ENCODE data around the gene COL18A1. TPM values are rescaled to one million over a fixed set of nuclear protein-coding genes. Genes with fewer than 3 reads are reported as not detected.

The COL18A1 gene
- total RNA-seq, 3 donors from 2014 or later (not counting 1 experiment from before 2014, with no cell fraction given), result 12.3 to 22.3 (median 12.7) TPM

DNA sequence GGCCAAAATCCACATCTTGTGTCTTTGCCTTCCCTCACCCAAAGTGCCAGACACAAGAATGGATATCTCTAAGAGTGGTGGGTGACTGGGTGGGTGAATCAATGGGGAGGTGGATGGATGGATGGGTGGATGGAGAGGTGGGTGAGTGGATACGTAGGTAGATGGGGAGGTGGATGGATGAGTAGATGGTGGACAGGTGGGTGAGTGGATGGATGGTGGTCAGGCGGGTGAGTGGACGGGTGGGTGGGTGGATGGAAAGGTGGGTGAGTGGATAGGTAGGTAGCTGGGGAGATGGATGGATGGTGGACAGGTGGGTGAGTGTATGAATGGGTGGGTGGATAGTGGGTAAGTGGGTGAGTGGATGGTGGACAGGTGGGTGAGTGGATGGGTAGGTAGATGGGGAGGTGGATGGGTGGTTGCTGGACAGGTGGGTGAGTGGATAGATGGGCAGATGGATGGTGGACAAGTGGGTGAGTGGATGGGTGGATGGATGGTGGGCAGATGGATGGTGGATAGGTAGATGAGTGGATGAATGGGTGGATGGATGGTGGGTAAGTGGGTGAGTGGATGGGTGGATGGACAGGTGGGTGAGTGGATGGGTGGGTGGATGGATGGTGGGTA is 103.0 kb downstream of the COL18A1 start:
- no peak for TF ChIP-seq CTCF (IDR thresholded peaks at IDR 0.05)
- Histone ChIP-seq H3K36me3 (ENCODE audit: control insufficient read depth, insufficient read depth, low read length) (no peaks in the 10 kb centered on the region), H3K27me3 (ENCODE audit: control insufficient read depth, insufficient read depth, low read length) (no peaks in the 10 kb centered on the region), H3K4me1 (ENCODE audit: control insufficient read depth, insufficient read depth, low read length) (peaks cover 4% of the 10 kb centered on the region), H3K4me3 (ENCODE audit: low read length) (no peak overlapping the region), H3K27ac (ENCODE audit: low read length) (no peak overlapping the region), H3K9me3 (ENCODE audit: control insufficient read depth, insufficient read depth, low read length) (no peaks in the 10 kb centered on the region)
- H3K27ac Mint-ChIP-seq, result no peak overlapping the region
- 97% methylated on average over 3 of the region's 3 CpGs for WGBS (ENCODE audit: insufficient coverage)
- DNase-seq (no peak), ATAC-seq (no peak)
- no peaks in the 10 kb centered on the region for H3K9me3 Mint-ChIP-seq
- H3K4me3 Mint-ChIP-seq, result no peak overlapping the region
- no peaks in the 10 kb centered on the region for H3K4me1 Mint-ChIP-seq
- intact Hi-C loops (cut with micrococcal nuclease), result no loop called here
- H3K27me3 Mint-ChIP-seq (ENCODE audit: low read depth in 2 of 2), result no peaks in the 10 kb centered on the region
- no peaks in the 10 kb centered on the region for H3K36me3 Mint-ChIP-seq

DNA sequence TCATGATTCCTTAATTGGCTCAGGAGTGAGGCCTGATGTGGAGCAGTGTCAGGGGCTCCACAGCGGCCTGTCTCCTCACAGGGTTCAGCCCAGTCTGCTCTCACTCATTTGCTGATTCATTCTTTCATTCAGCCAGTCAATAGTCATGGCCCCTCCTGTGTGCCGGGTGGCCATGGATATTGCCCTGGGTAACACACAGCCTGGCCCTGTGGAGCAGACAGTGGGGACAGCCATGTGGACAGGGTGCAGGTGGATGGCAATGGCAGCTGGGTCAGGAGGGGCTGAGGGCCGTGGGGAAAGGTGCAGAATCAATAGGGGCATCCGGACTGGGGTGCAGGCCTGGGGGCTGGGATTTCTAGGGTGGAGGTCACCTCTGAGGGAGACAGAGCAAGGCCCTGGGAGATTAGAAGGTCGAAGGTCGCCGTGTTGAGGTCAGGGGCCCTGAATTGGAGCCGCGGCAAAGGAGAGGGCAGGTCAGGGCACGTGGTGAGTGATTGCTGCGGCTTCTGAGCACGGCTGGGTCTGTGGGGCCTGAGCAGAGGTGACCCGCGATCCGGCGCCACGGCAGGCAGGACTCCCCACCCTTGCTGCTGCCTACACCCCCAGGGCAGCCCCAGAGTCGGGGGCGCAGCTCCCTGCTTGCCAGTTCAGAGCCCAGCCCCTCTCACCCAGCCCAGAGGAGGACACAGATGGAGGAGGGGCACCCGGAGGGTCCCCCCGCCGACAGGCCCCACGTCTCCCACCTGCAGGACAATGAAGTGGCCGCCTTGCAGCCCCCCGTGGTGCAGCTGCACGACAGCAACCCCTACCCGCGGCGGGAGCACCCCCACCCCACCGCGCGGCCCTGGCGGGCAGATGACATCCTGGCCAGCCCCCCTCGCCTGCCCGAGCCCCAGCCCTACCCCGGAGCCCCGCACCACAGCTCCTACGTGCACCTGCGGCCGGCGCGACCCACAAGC is 103.9 kb downstream of the COL18A1 start:
- 79% methylated on average over 42 of the region's 42 CpGs for WGBS (ENCODE audit: insufficient coverage)
- DNase-seq (no peak), ATAC-seq (no peak)
- Histone ChIP-seq H3K36me3 (ENCODE audit: control insufficient read depth, insufficient read depth, low read length) (no peaks in the 10 kb centered on the region), H3K4me3 (ENCODE audit: low read length) (no peak overlapping the region), H3K27ac (ENCODE audit: low read length) (no peak overlapping the region), H3K27me3 (ENCODE audit: control insufficient read depth, insufficient read depth, low read length) (no peaks in the 10 kb centered on the region), H3K4me1 (ENCODE audit: control insufficient read depth, insufficient read depth, low read length) (peaks cover 13% of the 10 kb centered on the region), H3K9me3 (ENCODE audit: control insufficient read depth, insufficient read depth, low read length) (no peaks in the 10 kb centered on the region)
- Mint-ChIP-seq H3K4me1 (no peaks in the 10 kb centered on the region), H3K27ac (no peak overlapping the region), H3K27me3 (ENCODE audit: low read depth in 2 of 2) (no peaks in the 10 kb centered on the region), H3K9me3 (no peaks in the 10 kb centered on the region), H3K4me3 (no peak overlapping the region), H3K36me3 (no peaks in the 10 kb centered on the region)
- no peak for TF ChIP-seq CTCF (IDR thresholded peaks at IDR 0.05)
- intact Hi-C loops (cut with micrococcal nuclease), result no loop called here

- no peak for ATAC-seq
- Histone ChIP-seq H3K4me3 (ENCODE audit: low read length) (no peak overlapping the region), H3K27ac (ENCODE audit: low read length) (no peak overlapping the region), H3K4me1 (ENCODE audit: control insufficient read depth, insufficient read depth, low read length) (peaks cover 18% of the 10 kb centered on the region), H3K27me3 (ENCODE audit: control insufficient read depth, insufficient read depth, low read length) (no peaks in the 10 kb centered on the region), H3K36me3 (ENCODE audit: control insufficient read depth, insufficient read depth, low read length) (no peaks in the 10 kb centered on the region), H3K9me3 (ENCODE audit: control insufficient read depth, insufficient read depth, low read length) (no peaks in the 10 kb centered on the region)
- WGBS (ENCODE audit: insufficient coverage), result 92% methylated on average over 61 of the region's 61 CpGs
- Mint-ChIP-seq H3K27ac (no peak overlapping the region), H3K4me1 (no peaks in the 10 kb centered on the region), H3K4me3 (no peak overlapping the region), H3K9me3 (no peaks in the 10 kb centered on the region), H3K27me3 (ENCODE audit: low read depth in 2 of 2) (no peaks in the 10 kb centered on the region), H3K36me3 (no peaks in the 10 kb centered on the region)
- TF ChIP-seq CTCF (IDR thresholded peaks at IDR 0.05), result no peak
- intact Hi-C loops (cut with micrococcal nuclease), result no loop called here
- DNase-seq, result no peak
These were observed 104.9 kb downstream of the COL18A1 start for GRCh38 chr21:45509566-45510465.
